ENCODE results near the gene RERE. TPM values are rescaled to one million over a fixed set of nuclear protein-coding genes. Genes with fewer than 3 reads are reported as not detected.
A peak's percentile ranks its signal among the peaks of the same experiment; 100 is the strongest.
"Not testable (repeated sequence)": the region's sequence is repeated elsewhere in the genome, so short reads cannot be mapped to it uniquely, and the experiment has no call there.

Gene RERE
- total RNA-seq, 1 experiment from 2014 or later = 9.8 TPM

DNA sequence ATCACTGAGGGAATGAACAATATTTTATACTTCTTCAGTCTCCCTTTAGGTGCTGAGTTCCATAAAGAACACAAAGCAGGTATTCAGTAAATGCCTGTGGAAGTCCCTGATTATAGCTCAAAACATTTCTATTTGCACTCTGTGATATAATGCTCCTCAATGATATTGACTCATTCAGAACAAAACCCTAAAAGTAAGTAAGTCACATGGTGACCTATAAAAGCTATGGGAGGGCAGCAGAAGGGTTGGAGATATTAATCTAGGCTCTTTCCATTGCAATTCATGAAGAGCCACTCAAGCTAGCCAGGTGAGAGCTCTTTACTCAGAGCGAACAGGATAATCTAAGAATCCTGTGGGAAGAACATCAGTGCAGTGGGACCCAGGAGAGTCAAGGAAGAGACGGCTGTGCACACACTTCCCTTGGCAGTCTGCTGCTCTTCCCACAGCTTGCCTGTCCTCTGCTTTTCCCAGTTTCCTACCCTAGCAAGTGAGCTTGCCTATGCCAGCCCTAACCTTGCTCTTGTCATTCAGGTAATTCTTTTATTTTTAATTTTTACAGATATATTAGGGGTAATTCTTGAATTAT is 197.4 kb downstream of the RERE start:
- in situ Hi-C loops (cut with HindIII; ENCODE audit: low pct_unique_long_range_greater_than_20kb, low sequenced_read_pairs); DNase-seq (ENCODE audit: low read depth): not testable (repeated sequence)

DNA sequence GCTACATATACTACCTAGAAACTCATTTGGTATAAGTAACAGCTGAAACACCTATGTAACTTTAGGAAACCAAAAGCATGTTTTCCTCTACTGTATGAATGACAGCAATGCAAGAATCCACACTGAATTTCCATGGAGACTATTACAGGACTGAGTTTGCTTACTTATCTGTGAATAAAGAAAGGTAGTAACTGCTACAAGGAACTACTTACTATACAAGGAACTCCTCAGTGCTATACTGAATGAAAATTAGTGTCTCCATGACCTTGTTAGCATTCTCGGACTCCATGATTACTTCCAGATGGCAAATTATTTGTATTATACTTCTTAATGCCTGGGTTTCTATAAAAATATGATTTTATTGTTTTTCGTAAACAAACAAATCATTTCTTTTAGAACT is 198.0 kb downstream of the RERE start:
- in situ Hi-C loops (cut with HindIII; ENCODE audit: low pct_unique_long_range_greater_than_20kb, low sequenced_read_pairs); DNase-seq (ENCODE audit: low read depth): not testable (repeated sequence)

DNA sequence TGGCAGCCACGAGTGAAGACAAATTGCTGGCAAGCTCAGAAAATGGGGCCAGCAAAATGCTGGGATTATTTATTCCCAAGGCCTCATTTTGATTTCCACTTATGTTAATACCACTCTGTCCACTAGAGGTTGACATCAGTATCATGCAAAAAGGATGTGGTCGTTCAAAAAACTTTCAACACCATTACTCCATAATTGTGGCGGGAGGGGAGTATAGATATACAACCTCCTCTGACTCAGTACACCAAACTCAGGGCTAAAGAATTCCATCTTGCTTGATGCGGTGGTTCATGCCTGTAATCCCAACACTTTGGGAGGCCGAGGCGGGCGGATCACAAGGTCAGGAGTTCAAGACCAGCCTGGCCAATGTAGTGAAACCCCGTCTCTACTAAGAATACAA is 200.6 kb downstream of the RERE start:
- DNase-seq (ENCODE audit: low read depth); in situ Hi-C loops (cut with HindIII; ENCODE audit: low pct_unique_long_range_greater_than_20kb, low sequenced_read_pairs): not testable (repeated sequence)

DNA sequence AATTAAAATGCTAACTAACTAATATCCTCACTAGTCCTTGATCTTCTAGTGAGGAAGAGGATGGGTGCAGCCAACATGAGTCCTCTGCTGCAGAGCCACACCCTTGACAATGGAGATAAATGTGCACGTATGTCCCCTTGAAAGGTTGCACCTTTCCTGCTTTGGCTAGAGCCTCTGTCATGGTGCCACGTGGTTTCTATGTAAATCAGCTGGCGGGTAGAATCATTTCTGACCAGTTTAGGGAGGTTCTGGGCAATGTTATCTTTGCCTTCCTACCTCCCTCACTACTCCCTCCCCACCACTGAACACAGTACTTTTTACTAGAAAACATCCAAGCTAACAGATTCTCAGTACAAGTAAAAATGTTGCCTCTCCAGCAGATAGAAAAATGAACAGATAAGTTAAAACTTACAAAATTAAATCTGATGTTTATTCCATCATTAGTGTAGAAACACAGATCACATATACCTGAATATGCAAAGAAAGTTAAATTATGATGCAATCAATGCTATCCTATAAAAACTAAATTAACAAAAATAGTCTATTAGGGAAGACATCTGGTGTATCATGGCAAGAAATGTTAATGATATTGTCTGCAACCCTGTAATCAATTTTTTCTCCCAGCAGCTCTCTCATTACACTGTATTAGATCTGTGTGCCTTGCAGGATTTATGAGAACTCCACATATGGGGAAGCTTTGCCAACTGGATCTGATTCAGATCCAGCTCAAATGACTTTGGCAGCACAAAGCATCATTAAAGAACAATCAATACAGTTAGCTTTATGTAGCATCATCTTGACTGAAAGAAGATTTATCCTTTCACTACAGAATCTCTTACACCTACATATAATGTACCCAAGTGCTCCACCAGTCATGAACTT is 205.6 kb downstream of the RERE start:
- DNase-seq (ENCODE audit: low read depth); in situ Hi-C loops (cut with HindIII; ENCODE audit: low pct_unique_long_range_greater_than_20kb, low sequenced_read_pairs): not testable (repeated sequence)

DNA sequence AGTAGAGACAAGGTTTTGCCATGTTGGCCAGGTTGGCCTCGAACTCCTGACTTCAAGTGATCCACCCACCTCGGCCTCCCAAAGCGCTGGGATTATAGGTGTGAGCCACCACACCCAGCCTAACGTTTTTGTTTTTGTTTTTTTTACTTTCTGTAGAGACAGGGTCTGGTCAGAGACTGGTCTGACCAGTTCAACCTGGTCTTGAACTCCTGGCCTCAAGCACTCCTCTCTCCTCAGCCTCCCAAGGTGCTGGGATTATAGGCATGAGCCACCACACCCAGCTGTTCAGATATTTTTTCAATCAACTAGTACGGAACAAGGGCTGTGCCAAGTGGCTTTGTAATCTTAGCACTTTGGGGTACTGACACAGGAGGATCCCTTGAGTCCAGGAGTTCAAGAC is 209.5 kb downstream of the RERE start:
- no peak for DNase-seq (ENCODE audit: low read depth)
- in situ Hi-C loops (cut with HindIII; ENCODE audit: low pct_unique_long_range_greater_than_20kb, low sequenced_read_pairs) = no loop called here

DNA sequence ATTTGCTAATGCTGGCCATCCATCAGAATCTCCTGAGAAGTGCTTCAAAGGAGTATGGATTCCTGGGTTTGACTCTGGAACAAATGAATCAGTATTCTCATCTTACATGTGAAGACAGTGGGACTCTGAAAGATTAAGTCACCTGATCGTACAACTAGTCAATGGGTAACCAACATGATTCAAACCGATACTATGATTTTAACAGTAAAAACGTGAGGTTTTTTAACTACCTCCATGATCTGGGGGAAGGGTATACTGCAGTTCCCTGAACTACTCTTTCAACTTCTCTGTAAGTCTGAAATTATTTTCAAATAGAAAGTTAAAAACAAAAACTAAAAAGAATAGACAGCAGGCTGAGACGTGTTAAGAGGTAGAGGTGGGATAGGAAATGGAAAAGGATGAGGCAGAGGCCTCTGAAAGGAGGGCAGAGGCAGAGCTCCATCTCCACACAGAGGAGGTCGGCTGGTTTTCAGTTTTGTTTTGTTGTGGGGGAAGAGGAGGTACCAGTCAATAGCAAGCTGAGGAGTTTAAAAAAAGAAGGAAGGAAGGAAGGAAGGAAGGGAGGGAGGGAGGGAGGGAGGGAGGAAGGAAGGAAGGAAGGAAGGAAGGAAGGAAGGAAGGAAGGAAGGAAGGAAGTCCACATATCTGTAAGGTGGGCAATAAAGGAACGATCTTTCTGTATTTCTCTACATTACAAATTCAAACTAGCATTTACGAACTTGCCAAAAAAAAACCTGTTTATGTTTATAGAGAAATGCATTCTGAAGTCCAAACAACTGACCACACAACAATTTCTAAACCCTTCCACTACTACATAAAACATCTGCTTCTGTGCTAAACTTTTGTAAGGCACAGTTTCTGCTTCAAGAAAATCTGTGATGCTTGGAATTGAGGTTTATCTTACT is 213.1 kb downstream of the RERE start:
- DNase-seq (ENCODE audit: low read depth) = peak; percentile 38
- in situ Hi-C loops (cut with HindIII; ENCODE audit: low pct_unique_long_range_greater_than_20kb, low sequenced_read_pairs) = no loop called here

DNA sequence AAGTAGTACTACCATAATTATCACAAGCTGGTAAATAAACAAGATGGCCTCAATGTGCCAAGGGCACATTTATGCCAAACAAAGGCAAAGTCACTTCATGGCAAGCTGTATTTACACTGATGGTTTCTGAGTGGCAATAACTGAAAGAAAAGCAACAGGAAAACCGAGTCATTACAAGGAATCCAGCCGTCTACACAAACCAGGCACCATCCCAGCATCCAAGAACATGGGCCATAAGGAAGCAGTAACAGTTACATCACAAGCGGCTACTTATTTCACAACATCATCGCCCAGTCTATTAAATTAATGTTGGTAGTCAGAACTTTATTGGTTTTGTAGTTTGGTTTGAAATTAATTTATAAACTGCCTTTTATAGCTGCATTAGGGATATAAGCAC is 214.2 kb downstream of the RERE start:
- DNase-seq (ENCODE audit: low read depth) = no peak
- in situ Hi-C loops (cut with HindIII; ENCODE audit: low pct_unique_long_range_greater_than_20kb, low sequenced_read_pairs) = no loop called here

DNA sequence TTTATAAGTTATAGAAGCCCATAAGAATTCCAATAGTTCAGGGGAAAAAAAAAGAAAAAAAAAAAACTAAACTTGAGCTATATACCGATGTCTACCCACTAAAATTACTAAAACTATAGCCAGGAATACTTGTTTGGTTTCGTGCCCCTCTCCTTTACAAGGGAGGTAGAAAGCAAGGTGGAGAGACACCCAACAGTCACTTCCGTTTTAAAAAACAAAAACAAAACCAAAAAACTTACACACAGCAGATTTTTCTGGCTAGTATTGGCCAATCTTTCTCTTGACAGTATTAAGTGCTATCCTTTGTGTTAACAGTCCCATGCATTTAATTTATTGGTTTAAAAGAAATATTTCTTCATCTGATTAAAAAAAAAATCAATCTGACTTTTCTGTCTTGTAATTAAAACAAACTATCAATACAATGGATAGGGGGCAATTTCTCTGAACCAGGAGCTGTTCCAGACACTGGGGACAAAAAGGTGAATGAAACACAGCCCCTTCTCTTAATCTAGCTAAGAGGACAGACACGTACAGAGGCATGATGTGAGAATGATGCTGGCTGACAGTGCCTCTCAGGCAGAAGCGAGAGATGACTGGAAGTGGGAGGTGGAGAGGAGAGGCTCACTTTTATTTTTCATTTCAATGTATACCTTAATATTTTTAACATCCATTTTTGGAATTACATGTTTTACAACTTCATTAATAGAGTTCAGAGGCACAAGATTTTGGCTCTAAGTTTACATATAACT is 214.8 kb downstream of the RERE start:
- in situ Hi-C loops (cut with HindIII; ENCODE audit: low pct_unique_long_range_greater_than_20kb, low sequenced_read_pairs) = no loop called here

DNA sequence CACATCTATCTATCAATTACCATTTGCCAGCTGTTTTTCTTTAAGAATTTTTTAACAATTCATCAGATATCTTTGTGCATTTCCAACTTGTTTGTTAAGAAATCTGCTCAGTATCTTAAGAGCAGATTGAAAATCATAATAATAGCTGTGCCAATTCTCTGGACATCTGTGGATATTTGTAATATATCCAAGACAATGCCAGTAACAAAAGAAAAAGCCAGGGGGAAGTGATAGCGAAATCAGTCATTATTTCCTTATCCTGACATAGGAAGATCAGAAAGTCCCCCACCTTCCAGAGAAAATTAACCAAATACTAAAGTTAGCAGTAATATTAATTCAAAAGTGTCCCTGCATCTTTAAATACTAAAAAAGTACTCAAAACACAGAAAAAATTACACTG is 217.1 kb downstream of the RERE start:
- in situ Hi-C loops (cut with HindIII; ENCODE audit: low pct_unique_long_range_greater_than_20kb, low sequenced_read_pairs) = no loop called here

More for the DNA sequence above, 214.8 kb downstream of the RERE start:
- no peak for DNase-seq (ENCODE audit: low read depth)

DNA sequence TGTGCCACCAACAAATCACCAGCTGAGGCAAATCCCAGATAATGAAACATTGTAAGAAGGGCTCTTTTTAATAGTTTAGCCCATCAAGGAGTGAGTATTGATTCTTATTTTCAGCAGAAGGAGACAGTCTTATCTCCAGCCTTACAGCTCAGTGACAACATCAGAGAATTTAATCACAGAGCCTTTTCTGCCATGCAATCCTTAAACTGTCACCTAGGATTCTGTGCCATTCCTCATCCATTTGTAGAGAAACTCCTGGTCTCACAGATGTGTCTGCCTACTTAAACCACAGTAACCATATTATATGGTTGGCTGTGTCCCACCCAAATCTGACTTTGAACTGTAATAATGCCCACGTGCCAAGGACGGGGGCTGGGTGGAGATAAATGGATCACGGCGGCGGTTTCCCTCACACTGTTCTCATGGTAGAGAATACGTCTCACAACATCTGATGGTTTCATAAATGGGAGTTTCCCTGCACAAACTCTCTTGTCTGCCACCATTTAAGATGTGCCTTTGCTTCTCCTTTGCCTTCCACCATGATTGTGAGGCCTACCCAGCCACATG is 217.7 kb downstream of the RERE start:
- in situ Hi-C loops (cut with HindIII; ENCODE audit: low pct_unique_long_range_greater_than_20kb, low sequenced_read_pairs) = no loop called here
- no peak for DNase-seq (ENCODE audit: low read depth)

More for the DNA sequence above, 217.1 kb downstream of the RERE start:
- no peak for DNase-seq (ENCODE audit: low read depth)

DNA sequence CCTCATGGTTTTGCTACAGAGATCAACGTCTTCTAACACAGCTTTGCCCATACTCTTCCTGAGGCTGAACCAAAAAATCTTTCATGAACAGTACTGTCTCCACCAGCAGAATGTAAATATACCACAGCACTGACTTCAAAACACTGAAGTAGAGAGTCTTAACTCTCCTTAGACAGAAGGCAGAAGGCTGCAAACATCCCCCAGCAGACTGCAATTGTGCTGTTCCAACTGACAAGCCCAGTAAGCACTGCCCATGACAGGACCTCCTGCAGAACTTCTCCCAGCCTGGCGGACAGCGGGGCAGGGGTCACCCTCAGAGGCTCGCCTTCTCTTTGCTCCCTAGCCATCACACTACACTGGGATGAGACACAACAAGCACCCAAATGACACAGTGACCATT is 218.7 kb downstream of the RERE start:
- DNase-seq (ENCODE audit: low read depth) = no peak
- in situ Hi-C loops (cut with HindIII; ENCODE audit: low pct_unique_long_range_greater_than_20kb, low sequenced_read_pairs) = no loop called here

DNA sequence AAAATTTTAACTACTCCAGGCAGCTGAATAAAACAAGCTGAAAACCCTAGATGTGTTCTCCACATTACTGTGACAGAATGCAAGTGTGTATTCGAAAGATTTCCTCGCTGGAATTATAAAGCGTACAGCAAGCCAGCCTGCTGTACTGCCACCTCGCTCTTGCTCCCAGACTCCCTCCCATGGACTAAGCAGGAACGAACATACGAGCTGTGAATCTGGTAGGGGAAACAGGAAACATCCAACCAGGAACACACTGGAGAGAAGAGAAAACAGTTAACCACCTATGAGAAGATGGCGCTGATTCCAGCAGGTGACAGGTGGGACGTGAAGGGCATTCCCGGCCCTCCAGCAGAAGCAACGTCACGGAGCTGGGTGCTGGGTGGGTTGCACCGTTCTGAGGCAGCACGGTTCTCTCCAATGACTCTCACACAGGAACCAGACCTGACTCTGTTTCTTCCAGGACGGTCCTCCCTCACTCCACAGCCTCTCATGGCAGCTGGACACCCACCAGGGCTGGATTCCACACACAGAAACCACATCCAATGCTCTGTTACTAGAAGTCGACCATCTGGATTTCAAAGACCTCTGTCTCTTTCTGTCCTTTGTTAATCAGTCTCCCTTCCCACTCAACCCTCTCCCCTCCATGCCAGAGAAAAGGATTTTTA is 219.2 kb downstream of the RERE start:
- in situ Hi-C loops (cut with HindIII; ENCODE audit: low pct_unique_long_range_greater_than_20kb, low sequenced_read_pairs) = no loop called here
- DNase-seq (ENCODE audit: low read depth) = no peak

DNA sequence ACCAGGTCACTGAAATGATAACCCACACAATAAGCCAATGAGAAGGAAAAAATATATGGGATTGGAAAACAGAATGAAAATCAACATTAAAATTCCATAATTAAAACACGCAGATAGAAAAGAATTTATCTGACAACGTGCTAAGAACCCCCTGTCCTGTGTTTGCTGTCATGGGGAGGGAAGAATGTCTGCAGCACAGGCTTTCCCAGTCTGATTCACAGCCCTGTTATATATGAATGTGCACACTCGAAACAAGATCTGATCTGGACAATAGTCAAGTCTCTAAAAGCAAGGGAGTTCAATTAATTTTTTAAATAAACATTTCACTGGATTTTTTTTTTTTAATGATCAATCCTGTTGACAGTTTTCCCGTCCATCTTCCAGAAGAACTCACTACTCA is 220.0 kb downstream of the RERE start:
- no peak for DNase-seq (ENCODE audit: low read depth)
- in situ Hi-C loops (cut with HindIII; ENCODE audit: low pct_unique_long_range_greater_than_20kb, low sequenced_read_pairs) = no loop called here

DNA sequence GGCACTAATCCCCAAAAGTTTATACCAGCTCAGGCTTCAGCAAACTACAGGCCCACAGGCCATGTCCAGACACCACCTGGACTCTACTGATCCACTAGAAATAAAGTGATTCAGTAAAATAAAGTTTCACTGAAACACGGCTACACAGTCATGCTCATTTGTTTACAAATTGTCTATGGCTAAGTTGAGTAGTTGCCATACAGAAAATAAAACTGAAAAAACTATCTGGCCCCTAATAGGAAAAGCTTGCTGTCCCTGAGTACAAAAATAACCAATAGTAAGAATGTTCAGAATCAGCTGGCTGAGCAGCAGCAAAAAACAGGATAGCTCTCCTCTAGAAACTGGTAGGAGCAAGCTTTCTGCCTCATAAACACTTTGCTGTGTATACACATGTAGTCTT is 221.5 kb downstream of the RERE start:
- DNase-seq (ENCODE audit: low read depth) = no peak
- in situ Hi-C loops (cut with HindIII; ENCODE audit: low pct_unique_long_range_greater_than_20kb, low sequenced_read_pairs) = no loop called here

DNA sequence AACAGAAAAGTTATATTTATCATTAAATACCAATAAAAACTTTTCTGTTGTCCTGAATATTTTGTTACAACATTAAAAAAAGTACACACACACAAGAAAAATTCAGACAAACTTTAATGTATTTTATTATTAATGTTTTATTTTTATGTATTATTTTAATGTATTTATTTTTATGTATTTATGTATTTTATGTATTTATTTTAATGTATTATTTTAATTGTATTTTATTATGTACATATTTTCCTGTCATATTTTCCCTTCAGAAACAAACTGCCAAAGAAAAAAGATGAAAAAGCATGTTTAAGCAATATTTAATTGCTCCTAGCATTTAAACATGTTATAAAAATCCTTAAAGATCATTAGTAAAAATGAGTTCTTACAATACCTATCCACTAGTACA is 222.1 kb downstream of the RERE start:
- no peak for DNase-seq (ENCODE audit: low read depth)
- in situ Hi-C loops (cut with HindIII; ENCODE audit: low pct_unique_long_range_greater_than_20kb, low sequenced_read_pairs) = no loop called here

DNA sequence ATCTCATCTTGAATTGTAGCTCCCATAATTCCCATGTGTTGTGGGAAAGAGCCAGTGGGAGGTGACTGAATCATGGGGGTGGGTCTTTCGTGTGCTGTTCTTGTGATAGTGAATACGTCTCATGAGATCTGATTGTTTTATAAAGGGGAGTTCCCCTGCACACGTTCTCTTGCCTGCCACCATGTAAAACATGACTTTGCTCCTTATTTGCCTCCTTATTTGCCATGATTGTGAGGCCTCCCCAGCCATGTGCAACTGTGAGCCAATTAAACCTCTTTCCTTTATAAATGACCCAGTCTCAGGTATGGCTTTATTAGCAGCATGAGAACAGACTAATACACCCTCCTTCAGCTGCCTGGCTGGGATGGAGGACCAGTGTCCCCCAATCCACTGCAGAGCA is 224.1 kb downstream of the RERE start:
- in situ Hi-C loops (cut with HindIII; ENCODE audit: low pct_unique_long_range_greater_than_20kb, low sequenced_read_pairs); DNase-seq (ENCODE audit: low read depth): not testable (repeated sequence)

DNA sequence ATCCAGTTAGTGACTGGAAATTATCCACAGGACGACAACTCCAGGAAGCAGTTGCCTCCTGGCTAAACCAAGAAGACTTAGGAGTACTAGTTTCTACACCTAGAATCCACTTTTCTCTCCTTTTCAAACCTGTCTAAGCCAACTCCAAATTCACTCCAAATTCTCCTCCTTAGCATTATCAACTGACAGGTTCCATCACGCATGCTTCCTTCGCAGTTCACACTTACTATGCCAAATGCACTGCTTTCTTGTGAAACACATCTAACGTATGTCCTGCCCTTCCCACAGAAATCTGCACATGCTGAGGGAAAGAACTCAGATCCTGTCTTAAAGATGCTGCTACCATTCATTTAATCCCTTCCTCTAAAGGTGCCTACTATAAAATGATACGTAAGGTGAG is 225.9 kb downstream of the RERE start:
- in situ Hi-C loops (cut with HindIII; ENCODE audit: low pct_unique_long_range_greater_than_20kb, low sequenced_read_pairs) = no loop called here
- DNase-seq (ENCODE audit: low read depth) = no peak

Measured in Caki2 (cell line).